K562 (cell line): ENCODE measurements around the gene TTC24. TPM values are rescaled to one million over a fixed set of nuclear protein-coding genes. Genes with fewer than 3 reads are reported as not detected.
A peak's percentile ranks its signal among the peaks of the same experiment; 100 is the strongest.

Source experiments
- ARNT ChIP-seq, 2 experiments: fragments of 450-650 bp; IDR thresholded peaks; 2 replicates each; pipeline ENCODE4 v1.6.1; 2016; ENCODE audit warnings: mild to moderate bottlenecking in 1 of 2
- DPF2 ChIP-seq: fragments of 450-650 bp; IDR thresholded peaks from 2 replicates; pipeline ENCODE4 v1.6.1; 2016
- E2F4 ChIP-seq: sonication (generic); formaldehyde crosslinking; IDR thresholded peaks from 2 replicates; pipeline ENCODE4 v1.8.0; 2022; ENCODE audit warnings: mild to moderate bottlenecking, low read depth, missing genetic modification reagents
- GABPB1 ChIP-seq: sonication (generic); formaldehyde crosslinking; IDR thresholded peaks from 2 replicates; pipeline ENCODE4 v1.8.0; 2022; ENCODE audit warnings: mild to moderate bottlenecking, missing genetic modification reagents
- JUNB ChIP-seq: fragments of 450-650 bp; formaldehyde crosslinking; conservative IDR thresholded peaks from 2 replicates; pipeline ENCODE4 v1.4.0; 2020; ENCODE audit warnings: mild to moderate bottlenecking
- NRF1 ChIP-seq, 2 experiments: fragments of 450-650 bp; IDR thresholded peaks in 1 of 2; conservative IDR thresholded peaks in 1 of 2; 2 replicates each; pipeline ENCODE4 v1.6.1; 2014; ENCODE audit warnings: mild to moderate bottlenecking in 2 of 2
- PCBP1 ChIP-seq: fragments of 200-400 bp; formaldehyde crosslinking; IDR thresholded peaks from 2 replicates; pipeline ENCODE4 v1.6.1; 2018; ENCODE audit warnings: mild to moderate bottlenecking, low read depth, low read length; ENCODE audit not compliant: poor library complexity, severe bottlenecking
- PTBP1 ChIP-seq: fragments of 200-400 bp; formaldehyde crosslinking; IDR thresholded peaks from 2 replicates; pipeline ENCODE4 v1.6.1; 2017; ENCODE audit warnings: low read depth, low read length
- SIN3A ChIP-seq, 2 experiments: fragments of 150-350 bp in 1 of 2; IDR thresholded peaks; 2 replicates each; pipeline ENCODE4 v1.6.1; 2011 to 2016; ENCODE audit warnings: borderline replicate concordance in 2 of 2, low read depth in 2 of 2, low read length in 2 of 2, mild to moderate bottlenecking in 2 of 2, moderate library complexity in 2 of 2; ENCODE audit not compliant: control insufficient read depth in 1 of 2
- SIRT6 ChIP-seq: IDR thresholded peaks from one replicate; pipeline ENCODE4 v1.6.1; 2012; ENCODE audit warnings: low read depth, mild to moderate bottlenecking, control low read depth, inconsistent platforms, low read length, moderate library complexity
- SMARCA4 ChIP-seq: fragments of 450-650 bp; IDR thresholded peaks from 2 replicates; pipeline ENCODE4 v1.6.1; 2016
- TEAD1 ChIP-seq, 2 experiments: fragments of 450-650 bp in 1 of 2; sonication (generic) in 1 of 2; formaldehyde crosslinking; IDR thresholded peaks; 2 replicates each; pipeline versions ENCODE4 v1.4.0 to v1.8.0; 2020 to 2022; ENCODE audit warnings: mild to moderate bottlenecking in 2 of 2, missing genetic modification reagents in 1 of 2
- TRIM24 ChIP-seq, 2 experiments: fragments of 450-650 bp; IDR thresholded peaks; 2 replicates each; pipeline ENCODE4 v1.6.1; 2016
- ZFPM2 ChIP-seq: fragments of 250-450 bp; sonication (Bioruptor Pico); IDR thresholded peaks from 2 replicates; pipeline ENCODE4 v1.5.1; 2022; ENCODE audit warnings: mild to moderate bottlenecking
- ZNF133 ChIP-seq: fragments of 250-450 bp; sonication (Bioruptor Pico); IDR thresholded peaks from 2 replicates; pipeline ENCODE4 v1.4.0; 2020; ENCODE audit warnings: mild to moderate bottlenecking
- polyA plus RNA-seq, 8 experiments: library from polyadenylated mRNA; depleted of rRNA in 4 of 8; stranded (reverse) in 5 of 8; unstranded in 3 of 8; fragments of >200 nt; fragmentation: Nextera tagmentation in 2 of 8; fragmentation: Illumina TruSeq in 1 of 8; extraction: Ambion mirVana in 2 of 8; extraction: Trizol in 1 of 8; gene quantifications; 2 replicates each; pipeline versions ENCODE4 v1.2.1 to v1.2.3, GENCODE V29; 2011 to 2014; ENCODE audit warnings: inconsistent platforms in 1 of 8, missing spikeins in 1 of 8
- total RNA-seq, 7 experiments: library from RNA; depleted of rRNA in 6 of 7; stranded (reverse); fragments of >200 nt in 6 of 7; fragmentation: Illumina TruSeq in 2 of 7; extraction: Trizol in 2 of 7; gene quantifications; 2 replicates each; pipeline versions ENCODE4 v1.2.1 to v1.2.3, GENCODE V29; 2011 to 2021; ENCODE audit warnings: low replicate concordance in 1 of 7
- TF ChIP-seq, protein P1 (sequence below): fragments of 450-650 bp; IDR thresholded peaks from 2 replicates; pipeline ENCODE4 v1.6.1; 2016; ENCODE audit warnings: mild to moderate bottlenecking, moderate library complexity

The TTC24 gene
- total and polyA plus RNA-seq, 9 of the 15 experiments (the other 6 are each of a cell fraction or from before 2014, with no cell fraction given): not detected

- peak in 1 of 2 experiments; percentile 78; a peak in 2 of 4 replicates for TF ChIP-seq TEAD1 (CRISPR knock-in tag; IDR thresholded peaks at IDR 0.05)
- no peak; the same call in 1 of the 2 replicates for TF ChIP-seq DPF2
- TF ChIP-seq GABPB1 (CRISPR knock-in tag): peak; percentile 40; the same call in 1 of the 2 replicates
- TF ChIP-seq ARNT (IDR thresholded peaks at IDR 0.05): no peak
- peak; percentile 91 to 93 for TF ChIP-seq NRF1 (conservative IDR thresholded peaks at IDR 0.05 in 1 of 2, IDR thresholded peaks at IDR 0.05 in 1 of 2)
- TF ChIP-seq, protein P1, sequence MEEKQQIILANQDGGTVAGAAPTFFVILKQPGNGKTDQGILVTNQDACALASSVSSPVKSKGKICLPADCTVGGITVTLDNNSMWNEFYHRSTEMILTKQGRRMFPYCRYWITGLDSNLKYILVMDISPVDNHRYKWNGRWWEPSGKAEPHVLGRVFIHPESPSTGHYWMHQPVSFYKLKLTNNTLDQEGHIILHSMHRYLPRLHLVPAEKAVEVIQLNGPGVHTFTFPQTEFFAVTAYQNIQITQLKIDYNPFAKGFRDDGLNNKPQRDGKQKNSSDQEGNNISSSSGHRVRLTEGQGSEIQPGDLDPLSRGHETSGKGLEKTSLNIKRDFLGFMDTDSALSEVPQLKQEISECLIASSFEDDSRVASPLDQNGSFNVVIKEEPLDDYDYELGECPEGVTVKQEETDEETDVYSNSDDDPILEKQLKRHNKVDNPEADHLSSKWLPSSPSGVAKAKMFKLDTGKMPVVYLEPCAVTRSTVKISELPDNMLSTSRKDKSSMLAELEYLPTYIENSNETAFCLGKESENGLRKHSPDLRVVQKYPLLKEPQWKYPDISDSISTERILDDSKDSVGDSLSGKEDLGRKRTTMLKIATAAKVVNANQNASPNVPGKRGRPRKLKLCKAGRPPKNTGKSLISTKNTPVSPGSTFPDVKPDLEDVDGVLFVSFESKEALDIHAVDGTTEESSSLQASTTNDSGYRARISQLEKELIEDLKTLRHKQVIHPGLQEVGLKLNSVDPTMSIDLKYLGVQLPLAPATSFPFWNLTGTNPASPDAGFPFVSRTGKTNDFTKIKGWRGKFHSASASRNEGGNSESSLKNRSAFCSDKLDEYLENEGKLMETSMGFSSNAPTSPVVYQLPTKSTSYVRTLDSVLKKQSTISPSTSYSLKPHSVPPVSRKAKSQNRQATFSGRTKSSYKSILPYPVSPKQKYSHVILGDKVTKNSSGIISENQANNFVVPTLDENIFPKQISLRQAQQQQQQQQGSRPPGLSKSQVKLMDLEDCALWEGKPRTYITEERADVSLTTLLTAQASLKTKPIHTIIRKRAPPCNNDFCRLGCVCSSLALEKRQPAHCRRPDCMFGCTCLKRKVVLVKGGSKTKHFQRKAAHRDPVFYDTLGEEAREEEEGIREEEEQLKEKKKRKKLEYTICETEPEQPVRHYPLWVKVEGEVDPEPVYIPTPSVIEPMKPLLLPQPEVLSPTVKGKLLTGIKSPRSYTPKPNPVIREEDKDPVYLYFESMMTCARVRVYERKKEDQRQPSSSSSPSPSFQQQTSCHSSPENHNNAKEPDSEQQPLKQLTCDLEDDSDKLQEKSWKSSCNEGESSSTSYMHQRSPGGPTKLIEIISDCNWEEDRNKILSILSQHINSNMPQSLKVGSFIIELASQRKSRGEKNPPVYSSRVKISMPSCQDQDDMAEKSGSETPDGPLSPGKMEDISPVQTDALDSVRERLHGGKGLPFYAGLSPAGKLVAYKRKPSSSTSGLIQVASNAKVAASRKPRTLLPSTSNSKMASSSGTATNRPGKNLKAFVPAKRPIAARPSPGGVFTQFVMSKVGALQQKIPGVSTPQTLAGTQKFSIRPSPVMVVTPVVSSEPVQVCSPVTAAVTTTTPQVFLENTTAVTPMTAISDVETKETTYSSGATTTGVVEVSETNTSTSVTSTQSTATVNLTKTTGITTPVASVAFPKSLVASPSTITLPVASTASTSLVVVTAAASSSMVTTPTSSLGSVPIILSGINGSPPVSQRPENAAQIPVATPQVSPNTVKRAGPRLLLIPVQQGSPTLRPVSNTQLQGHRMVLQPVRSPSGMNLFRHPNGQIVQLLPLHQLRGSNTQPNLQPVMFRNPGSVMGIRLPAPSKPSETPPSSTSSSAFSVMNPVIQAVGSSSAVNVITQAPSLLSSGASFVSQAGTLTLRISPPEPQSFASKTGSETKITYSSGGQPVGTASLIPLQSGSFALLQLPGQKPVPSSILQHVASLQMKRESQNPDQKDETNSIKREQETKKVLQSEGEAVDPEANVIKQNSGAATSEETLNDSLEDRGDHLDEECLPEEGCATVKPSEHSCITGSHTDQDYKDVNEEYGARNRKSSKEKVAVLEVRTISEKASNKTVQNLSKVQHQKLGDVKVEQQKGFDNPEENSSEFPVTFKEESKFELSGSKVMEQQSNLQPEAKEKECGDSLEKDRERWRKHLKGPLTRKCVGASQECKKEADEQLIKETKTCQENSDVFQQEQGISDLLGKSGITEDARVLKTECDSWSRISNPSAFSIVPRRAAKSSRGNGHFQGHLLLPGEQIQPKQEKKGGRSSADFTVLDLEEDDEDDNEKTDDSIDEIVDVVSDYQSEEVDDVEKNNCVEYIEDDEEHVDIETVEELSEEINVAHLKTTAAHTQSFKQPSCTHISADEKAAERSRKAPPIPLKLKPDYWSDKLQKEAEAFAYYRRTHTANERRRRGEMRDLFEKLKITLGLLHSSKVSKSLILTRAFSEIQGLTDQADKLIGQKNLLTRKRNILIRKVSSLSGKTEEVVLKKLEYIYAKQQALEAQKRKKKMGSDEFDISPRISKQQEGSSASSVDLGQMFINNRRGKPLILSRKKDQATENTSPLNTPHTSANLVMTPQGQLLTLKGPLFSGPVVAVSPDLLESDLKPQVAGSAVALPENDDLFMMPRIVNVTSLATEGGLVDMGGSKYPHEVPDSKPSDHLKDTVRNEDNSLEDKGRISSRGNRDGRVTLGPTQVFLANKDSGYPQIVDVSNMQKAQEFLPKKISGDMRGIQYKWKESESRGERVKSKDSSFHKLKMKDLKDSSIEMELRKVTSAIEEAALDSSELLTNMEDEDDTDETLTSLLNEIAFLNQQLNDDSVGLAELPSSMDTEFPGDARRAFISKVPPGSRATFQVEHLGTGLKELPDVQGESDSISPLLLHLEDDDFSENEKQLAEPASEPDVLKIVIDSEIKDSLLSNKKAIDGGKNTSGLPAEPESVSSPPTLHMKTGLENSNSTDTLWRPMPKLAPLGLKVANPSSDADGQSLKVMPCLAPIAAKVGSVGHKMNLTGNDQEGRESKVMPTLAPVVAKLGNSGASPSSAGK: 0 out of 2 replicates have a peak, but pooled peaks have one; percentile 36
- TF ChIP-seq TRIM24 (IDR thresholded peaks at IDR 0.05): no peak
- TF ChIP-seq ZFPM2 (CRISPR knock-in tag): no peak
- no peak for TF ChIP-seq PCBP1
- no peak for TF ChIP-seq ZNF133 (CRISPR knock-in tag)
- no peak for TF ChIP-seq E2F4 (CRISPR knock-in tag)
- TF ChIP-seq SIRT6: no peak
- no peak for TF ChIP-seq SMARCA4
- peak; percentile 40 to 63; a peak in 1 of 4 replicates for TF ChIP-seq SIN3A (IDR thresholded peaks at IDR 0.05; ENCODE audit: borderline replicate concordance in 2 of 2, control insufficient read depth in 1 of 2, low read depth in 2 of 2, low read length in 2 of 2)
- no peak for TF ChIP-seq PTBP1
- no peak for TF ChIP-seq JUNB (CRISPR knock-in tag)
Measured at GRCh38 chr1:156591432-156592157, 12.1 kb downstream of the TTC24 start, which contains the start of gene NAXE (continued).
